Neutrophil (primary cell): ENCODE measurements around the gene SCN4A.

Experiments
- H3K27ac ChIP-seq: fragments of 200-600 bp; sonication (generic); 2 replicates; pipeline ENCODE4 v1.5.1; 2016; ENCODE audit warnings: mild to moderate bottlenecking, moderate library complexity
- H3K27me3 ChIP-seq: fragments of 200-600 bp; sonication (generic); 2 replicates; pipeline ENCODE4 v1.6.0; 2016; ENCODE audit warnings: mild to moderate bottlenecking
- H3K36me3 ChIP-seq: fragments of 200-600 bp; sonication (generic); 2 replicates; pipeline ENCODE4 v1.5.1; 2017
- H3K4me1 ChIP-seq, 2 experiments: fragments of 200-600 bp in 1 of 2; sonication (generic) in 1 of 2; 1 replicate in 1 of 2; 2 replicates in 1 of 2; pipeline versions ENCODE4 v1.5.1 to v1.6.1; 2013 to 2016; ENCODE audit warnings: low read depth in 1 of 2, low read length in 1 of 2, mild to moderate bottlenecking in 1 of 2, moderate library complexity in 1 of 2; ENCODE audit not compliant: control insufficient read depth in 1 of 2, insufficient read depth in 1 of 2
- H3K4me3 ChIP-seq, 2 experiments: fragments of 200-600 bp in 1 of 2; sonication (generic) in 1 of 2; 1 replicate in 1 of 2; 2 replicates in 1 of 2; pipeline ENCODE4 v1.5.1; 2013 to 2016; ENCODE audit warnings: low read depth in 1 of 2, low read length in 1 of 2, mild to moderate bottlenecking in 1 of 2, moderate library complexity in 1 of 2
- H3K9me3 ChIP-seq: fragments of 200-600 bp; sonication (generic); 2 replicates; pipeline ENCODE4 v1.5.1; 2016
- TF ChIP-seq, protein P1 (sequence below): fragments of 200-600 bp; sonication (generic); IDR thresholded peaks from 2 replicates; pipeline ENCODE4 v1.5.1; 2016; ENCODE audit warnings: antibody characterized with exemption

The SCN4A gene

DNA sequence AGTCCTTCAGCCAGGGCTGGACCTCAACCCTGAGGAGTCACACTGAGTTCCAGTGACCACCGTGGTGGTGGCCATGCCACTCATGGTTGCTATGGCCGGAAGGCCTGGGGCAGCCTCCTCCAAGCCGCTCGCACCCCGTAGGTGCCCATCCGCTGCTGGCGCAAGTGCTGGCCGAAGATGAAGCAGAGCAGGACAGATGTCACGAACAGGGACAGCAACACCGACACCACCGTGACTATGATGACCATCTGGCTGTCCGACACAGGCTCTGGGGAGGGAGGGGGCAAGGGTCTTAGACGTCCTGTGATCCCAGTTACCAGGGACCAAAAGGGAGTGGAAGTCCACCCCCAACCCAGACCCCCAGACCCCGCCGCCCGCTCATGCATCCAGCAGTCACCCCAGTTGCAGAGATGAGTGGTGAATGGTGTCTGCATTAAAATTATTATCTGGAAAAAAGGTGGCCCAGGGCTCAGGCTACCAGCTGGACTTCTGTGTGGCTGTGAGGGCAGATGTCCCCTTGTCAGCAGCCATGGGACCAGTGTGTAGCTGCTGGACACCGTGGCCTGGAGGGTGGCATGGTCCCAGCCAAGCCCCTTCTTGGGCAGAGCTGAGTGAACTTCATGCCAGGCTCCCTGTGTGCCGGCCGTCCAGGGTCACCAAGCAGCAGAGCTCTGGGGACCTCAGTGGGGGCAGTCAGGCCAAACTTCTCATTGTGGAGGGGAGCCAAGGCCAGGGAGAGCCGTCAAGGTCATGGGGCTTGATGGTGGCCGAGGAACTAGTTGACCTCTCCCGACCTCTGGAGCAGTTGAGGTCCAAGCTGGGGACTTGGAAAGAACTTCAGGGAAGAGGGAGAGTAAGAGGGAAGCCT, 30.2 kb upstream of the SCN4A start:
- no peak overlapping the region for H3K27ac ChIP-seq
- TF ChIP-seq, protein P1, sequence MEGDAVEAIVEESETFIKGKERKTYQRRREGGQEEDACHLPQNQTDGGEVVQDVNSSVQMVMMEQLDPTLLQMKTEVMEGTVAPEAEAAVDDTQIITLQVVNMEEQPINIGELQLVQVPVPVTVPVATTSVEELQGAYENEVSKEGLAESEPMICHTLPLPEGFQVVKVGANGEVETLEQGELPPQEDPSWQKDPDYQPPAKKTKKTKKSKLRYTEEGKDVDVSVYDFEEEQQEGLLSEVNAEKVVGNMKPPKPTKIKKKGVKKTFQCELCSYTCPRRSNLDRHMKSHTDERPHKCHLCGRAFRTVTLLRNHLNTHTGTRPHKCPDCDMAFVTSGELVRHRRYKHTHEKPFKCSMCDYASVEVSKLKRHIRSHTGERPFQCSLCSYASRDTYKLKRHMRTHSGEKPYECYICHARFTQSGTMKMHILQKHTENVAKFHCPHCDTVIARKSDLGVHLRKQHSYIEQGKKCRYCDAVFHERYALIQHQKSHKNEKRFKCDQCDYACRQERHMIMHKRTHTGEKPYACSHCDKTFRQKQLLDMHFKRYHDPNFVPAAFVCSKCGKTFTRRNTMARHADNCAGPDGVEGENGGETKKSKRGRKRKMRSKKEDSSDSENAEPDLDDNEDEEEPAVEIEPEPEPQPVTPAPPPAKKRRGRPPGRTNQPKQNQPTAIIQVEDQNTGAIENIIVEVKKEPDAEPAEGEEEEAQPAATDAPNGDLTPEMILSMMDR, result no peak
- H3K4me3 ChIP-seq, result no peak overlapping the region
- H3K9me3 ChIP-seq, result no peaks in the 10 kb centered on the region
- peaks cover 8 to 11% of the 10 kb centered on the region in 2 experiments for H3K4me1 ChIP-seq
- H3K27me3 ChIP-seq, result peaks cover 30% of the 10 kb centered on the region
- no peaks in the 10 kb centered on the region for H3K36me3 ChIP-seq

DNA sequence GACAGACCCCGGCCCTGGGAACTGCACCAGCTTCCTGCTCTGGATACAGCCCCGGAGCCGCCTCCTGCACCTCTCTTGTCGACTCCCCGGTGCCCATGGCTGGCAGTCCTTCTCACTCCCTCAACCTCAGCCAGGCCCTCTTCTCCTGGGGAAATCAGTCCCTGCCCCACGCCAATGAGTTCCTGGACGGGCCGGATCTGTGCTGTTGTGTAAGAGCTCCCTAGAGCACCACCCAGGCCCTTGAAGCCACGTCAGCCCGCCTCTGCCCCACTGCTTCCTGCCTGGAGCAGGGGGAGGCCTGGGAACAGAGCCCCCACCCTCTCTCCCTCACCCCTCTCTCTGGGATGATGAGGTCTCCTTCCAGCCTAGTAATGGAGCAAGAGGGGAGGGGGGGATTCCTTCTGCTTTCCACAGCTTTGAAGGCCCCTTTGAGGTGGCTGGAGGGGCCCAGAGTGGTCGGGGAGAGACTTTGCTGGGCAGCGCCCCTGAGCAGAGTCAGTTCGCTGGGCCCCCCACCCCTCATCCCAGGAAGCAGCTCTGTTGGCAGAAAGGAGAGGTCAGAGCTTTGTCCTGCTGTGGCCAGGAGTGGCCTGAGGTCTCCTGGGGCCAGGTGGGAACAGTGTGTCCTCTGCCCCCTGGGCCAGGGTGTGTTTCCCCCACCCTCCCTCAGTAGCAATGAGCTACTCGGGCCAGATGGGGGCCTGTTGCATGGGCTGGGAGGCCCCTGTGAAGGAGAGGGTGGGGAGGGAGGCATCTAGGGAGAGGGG, 29.2 kb upstream of the SCN4A start:
- TF ChIP-seq, protein P1, result no peak
- no peaks in the 10 kb centered on the region for H3K9me3 ChIP-seq
- H3K36me3 ChIP-seq, result no peaks in the 10 kb centered on the region
- no peak overlapping the region for H3K4me3 ChIP-seq
- H3K27ac ChIP-seq, result no peak overlapping the region
- peaks cover 40% of the 10 kb centered on the region for H3K27me3 ChIP-seq
- H3K4me1 ChIP-seq, result peaks cover 14 to 18% of the 10 kb centered on the region in 2 experiments

DNA sequence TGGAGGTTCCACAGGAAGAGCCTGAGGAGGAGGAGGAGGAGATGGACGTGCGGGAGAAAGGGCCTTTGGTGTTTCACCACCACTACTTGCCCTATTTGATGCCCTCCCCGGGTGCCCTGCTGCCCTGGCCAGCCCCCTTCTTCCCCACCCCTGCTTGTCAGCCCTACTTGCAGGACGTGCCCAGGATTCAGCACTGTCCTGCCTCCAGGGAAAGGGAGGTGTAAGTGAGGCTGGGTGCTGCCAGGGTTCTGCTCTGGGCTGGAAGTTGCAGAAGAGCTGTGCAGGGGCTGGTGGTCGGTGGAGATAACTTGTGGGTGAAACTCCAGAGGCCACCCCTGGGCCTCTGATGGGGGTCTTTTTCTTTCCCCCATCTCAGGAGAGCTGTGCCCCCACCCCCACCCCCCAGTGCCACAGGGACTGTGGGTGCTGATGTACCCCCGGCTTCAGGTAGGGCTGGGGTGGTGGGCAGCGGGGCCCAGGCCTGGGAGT, 28.4 kb upstream of the SCN4A start:
- Histone ChIP-seq H3K4me1 (peaks cover 14 to 18% of the 10 kb centered on the region in 2 experiments), H3K27me3 (peaks cover 48% of the 10 kb centered on the region), H3K36me3 (no peaks in the 10 kb centered on the region), H3K27ac (no peak overlapping the region), H3K4me3 (no peak overlapping the region), H3K9me3 (no peaks in the 10 kb centered on the region)
- TF ChIP-seq, protein P1, result no peak

- no peaks in the 10 kb centered on the region for H3K9me3 ChIP-seq
- no peak overlapping the region for H3K4me3 ChIP-seq
- no peak overlapping the region for H3K27ac ChIP-seq
- no peaks in the 10 kb centered on the region for H3K36me3 ChIP-seq
- TF ChIP-seq, protein P1, result no peak
- H3K4me1 ChIP-seq, result peaks cover 14 to 18% of the 10 kb centered on the region in 2 experiments
- peaks cover 60% of the 10 kb centered on the region for H3K27me3 ChIP-seq
Measured at GRCh38 chr17:63999680-64000531, 27.2 kb upstream of the SCN4A start.
